Activated T-cell treated with anti-CD3 and anti-CD28 coated beads, Interleukin-2, amount 50 U/mL, for 1 hour (primary cell): ENCODE data around the gene FYCO1.
A peak's percentile ranks its signal among the peaks of the same experiment; 100 is the strongest.

ENCODE experiments used
- DNase-seq: peaks from one replicate; pipeline ENCODE4 v3.0.0-alpha.2; 2020

The FYCO1 gene

DNA sequence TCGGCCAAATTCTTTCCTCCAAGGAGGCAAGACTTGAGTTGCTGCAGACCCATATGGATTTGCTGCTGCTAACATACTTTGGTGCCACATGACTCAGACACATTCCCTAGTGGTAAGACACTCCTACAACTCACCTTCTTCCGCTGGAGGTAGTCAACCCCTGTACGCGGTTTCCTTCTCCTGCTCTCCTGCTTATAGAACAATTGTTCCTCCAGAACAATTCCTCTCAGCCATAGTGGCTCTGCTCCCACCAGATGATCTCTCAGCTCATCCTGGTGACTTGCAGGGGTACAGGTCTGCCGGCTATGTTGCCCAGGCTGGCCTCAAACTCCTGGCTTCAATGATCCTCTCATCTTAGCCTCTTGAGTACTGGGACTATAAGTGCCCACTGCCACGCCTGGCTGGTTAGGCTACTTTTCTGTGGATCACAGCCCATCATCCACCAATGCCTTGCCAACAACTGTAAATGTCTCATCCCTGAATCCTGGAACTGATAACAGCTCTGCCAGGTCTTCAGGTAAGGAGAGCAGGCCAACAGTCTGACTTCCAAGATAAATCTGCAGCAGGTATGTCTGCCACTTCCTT is 54.8 kb downstream of the FYCO1 start:
- no peak for DNase-seq

- DNase-seq = no peak
Observed at GRCh38 chr3:45940004-45940780, 55.4 kb downstream of the FYCO1 start.

- no peak for DNase-seq
Observed at GRCh38 chr3:45939341-45939771, 56.3 kb downstream of the FYCO1 start.

DNA sequence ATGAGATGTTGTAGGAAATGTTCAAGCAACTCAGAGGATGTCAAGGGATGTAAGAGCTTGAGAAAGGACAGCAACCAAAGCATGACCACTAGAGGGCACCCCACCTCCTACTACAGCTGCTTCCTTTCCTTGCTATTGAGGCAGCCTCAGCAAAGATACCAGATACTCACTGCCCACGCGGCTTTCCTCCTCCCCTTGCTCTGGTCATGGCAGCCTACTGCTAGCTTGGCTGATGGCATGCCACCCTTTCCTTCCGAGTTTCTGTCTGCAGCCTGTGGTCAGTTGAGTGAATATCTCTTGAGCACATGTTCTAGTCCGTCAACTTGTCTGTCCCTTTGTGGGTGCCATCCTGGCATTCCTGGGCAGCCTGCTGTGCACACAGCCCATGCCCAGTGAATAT is 56.8 kb downstream of the FYCO1 start:
- DNase-seq = peak; percentile 75

GRCh38 chr3:45938043-45938435 is 57.6 kb downstream of the FYCO1 start:
- no peak for DNase-seq

- DNase-seq = no peak
Observed at GRCh38 chr3:45937206-45938042, 58.2 kb downstream of the FYCO1 start.

GRCh38 chr3:45936261-45936660 is 59.4 kb downstream of the FYCO1 start:
- DNase-seq = no peak

DNA sequence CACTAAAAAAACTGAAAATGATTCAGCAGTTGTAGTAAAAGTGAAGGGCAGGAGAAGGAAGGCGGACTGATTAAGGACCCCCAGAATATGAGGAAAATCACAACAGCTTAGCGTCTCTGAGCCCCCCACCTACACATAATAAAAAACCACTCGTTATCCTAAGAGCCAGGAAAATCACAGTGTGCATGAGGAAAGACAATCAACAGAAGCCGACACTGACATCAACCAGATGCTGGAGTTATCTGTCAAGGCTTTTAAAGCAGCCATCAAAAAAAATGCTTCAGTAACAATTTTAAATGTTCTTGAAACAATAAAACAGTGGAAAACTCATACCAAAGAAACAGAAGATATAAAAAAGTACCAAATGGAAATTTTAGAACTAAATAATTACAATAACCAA is 62.0 kb downstream of the FYCO1 start:
- DNase-seq = no peak

DNA sequence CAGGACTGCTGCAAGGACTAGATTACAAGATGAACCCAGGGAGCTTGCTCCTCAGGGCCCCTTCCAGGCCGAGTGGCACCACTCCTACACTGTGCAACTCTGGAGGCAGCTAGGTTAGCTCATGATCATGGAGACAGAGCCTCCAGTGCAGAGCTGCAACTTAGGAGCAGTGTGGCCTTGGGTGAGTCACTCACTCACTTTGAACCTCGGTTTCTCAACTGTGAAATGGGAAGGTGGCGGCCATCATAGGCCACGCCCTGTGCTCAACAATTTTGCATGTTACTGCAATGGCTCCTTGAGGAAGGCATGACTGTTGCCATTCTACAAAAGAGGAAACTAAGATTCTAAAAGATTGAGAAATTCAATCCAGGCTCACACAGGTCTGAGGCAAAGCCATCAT is 63.5 kb downstream of the FYCO1 start:
- DNase-seq = no peak

DNA sequence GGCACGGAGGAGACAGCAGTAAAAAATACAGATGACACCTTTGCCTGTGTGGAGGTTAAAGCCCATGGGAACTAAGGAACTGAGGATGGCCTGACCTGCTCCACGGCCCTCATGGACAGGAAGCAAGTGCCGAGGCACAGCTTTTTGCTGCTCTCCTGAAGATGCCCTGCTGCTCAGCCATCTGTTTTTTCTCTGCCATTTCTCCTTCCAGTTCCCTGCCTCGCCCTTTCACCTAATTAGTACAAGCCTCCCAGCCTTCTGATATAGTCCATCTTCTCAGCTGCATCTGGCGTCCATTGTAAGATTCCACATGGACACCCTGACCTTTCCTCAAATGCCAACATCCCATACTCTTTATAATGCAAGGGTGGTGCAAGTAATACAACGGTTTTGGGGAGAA is 64.1 kb downstream of the FYCO1 start:
- DNase-seq = no peak

GRCh38 chr3:45929042-45929679 is 66.5 kb downstream of the FYCO1 start:
- DNase-seq = peak; percentile 77

GRCh38 chr3:45927881-45928280 is 67.7 kb downstream of the FYCO1 start:
- DNase-seq = no peak

DNA sequence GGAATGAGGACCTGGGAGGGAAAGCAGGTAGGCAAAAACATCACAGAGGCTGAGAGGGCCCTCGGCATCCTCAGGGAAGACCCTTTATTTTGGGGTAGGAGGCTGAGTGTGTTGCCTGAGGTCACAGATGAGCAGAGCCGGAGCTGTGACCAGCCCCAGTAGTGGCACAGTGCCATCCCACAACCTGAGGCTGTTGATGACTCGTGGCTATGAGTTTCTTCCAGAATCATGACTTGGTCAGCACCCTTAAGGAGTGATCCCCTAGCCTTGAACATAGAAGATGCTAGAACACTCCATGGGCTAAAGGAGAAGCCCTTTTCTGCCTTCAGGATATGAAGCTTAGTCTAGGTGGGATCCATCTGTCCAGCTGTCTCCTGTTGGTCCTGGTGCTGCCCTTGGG is 71.9 kb downstream of the FYCO1 start:
- no peak for DNase-seq

GRCh38 chr3:45922950-45923590 is 72.6 kb downstream of the FYCO1 start:
- DNase-seq = no peak

GRCh38 chr3:45922039-45922326 is 73.6 kb downstream of the FYCO1 start:
- no peak for DNase-seq

DNA sequence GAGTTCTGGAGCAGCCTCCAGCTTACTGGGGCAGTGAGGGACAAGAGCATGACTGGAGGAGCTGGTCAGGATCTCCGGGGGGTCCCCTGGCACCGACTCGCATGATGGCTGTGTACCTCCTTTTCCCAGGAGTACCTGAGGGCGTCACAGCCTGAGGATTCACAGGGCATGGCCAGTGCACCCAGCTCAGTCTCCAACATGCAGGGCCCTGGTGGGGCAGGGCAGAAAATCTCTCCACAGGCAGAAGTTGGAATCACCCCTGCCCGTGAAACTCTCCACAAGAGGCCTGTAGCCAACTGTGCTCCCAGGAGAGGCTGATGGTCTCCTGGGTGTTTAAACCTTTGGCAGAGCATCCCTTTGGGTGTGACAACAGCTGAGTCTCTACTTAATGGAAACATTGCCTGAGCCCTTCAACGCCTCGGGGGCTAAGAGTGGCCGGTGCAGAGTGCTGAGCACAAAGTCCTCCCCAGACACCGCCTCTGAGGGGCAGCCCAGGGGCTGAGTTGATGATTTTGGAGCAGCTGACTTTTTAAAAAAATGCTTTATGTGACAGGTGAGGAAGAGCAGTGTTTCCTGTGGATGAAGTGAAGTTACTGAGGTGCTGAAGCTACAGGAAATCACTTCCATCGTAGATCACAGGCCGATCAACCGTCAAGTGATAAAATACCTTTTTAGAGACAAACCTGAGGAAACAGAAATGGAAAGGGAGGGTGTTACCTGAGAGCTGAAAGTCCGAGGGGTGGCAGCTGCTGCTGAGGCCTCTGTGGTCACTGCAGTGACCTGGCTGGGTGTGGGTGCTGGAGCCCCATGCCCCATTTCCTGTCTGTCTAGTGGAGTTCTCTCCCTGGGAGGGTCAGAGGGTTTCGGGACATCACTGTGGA is 74.2 kb downstream of the FYCO1 start:
- no peak for DNase-seq

- no peak for DNase-seq
Observed at GRCh38 chr3:45917146-45917898, 78.3 kb downstream of the FYCO1 start.

- DNase-seq = peak; percentile 78
Observed at GRCh38 chr3:45915518-45916231, 79.9 kb downstream of the FYCO1 start.

DNA sequence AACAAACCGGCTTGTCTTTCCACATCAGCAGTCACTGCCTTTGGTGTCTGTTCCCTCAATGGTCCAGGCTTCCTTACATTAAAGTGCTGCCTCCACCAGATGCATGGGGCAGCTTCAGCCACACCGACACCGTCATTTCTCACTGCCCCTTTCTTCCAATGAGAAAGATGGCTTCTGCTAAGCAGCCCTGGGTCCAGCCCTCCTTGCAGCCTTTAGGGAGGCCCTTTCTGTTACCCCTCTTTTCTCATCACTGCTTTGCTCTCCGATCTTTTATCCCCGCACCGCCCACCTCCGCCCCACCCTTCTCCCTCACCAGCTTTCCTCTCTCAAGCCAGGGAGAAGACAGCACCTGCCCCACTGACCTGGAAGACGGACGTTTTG is 80.6 kb downstream of the FYCO1 start:
- no peak for DNase-seq

DNA sequence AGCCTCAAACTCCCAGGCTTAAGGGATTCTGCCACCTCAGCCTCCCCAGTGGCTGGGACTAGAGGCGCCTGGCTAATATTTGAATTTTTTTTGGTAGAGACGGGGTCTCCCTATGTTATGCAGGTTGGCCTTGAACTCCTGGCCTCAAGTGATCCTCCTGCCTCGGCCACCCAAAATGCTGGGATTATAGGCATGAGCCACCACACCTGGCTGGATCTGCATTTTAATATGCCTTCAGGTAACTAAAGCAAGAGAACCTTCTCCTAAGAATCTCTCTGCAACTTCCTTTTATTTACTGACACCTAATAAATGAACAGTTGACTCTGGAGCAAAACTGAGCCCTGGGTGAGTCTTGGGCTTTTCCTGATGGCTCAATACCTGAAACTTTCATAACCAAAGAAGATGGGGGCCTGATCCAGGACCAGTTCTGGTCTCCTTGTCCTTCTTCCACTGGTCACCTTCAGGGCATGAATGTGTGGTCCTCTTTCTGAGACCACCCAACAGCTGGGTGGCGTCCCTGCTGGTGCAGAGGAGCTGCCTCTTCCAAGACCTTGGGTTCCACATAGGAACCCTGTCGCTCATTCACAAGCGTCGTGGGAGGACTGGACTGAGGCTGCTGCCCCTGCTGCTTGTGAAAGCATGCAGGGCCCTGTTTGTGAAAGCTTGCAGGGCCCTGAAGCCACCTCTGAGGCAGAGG is 81.1 kb downstream of the FYCO1 start:
- DNase-seq = no peak
